Hematopoietic multipotent progenitor cell (in vitro differentiated cells): Measurements from ENCODE around the gene SERINC5. TPM values are rescaled to one million over a fixed set of nuclear protein-coding genes. Genes with fewer than 3 reads are reported as not detected.
"Not testable (repeated sequence)": the region's sequence is repeated elsewhere in the genome, so short reads cannot be mapped to it uniquely, and the experiment has no call there.

Experiments used
- DNase-seq, 3 donors: peaks; one replicate each; pipeline ENCODE4 v3.0.0-alpha.2; 2011 to 2015; ENCODE audit warnings: low read depth in 2 of 3, low spot score in 2 of 3
- total RNA-seq: library from RNA; depleted of rRNA; stranded (reverse); fragments of >200 nt; gene quantifications from one replicate; pipeline ENCODE4 v1.2.3, GENCODE V29; 2012

SERINC5 gene
- 13.7 TPM for total RNA-seq

- peak; percentile 77 to 79 (median 79) for DNase-seq
Observed at GRCh38 chr5:80255811-80256712, at the start of gene SERINC5. Gene SERINC5 (minus strand): TSS chr5:80256048. CDS start chr5:80255922, 126 bp downstream.

GRCh38 chr5:80302636-80303035 lies 46.8 kb upstream of the SERINC5 start:
- no peak for DNase-seq

- DNase-seq, result not testable (repeated sequence)
Observed at GRCh38 chr5:80301342-80301741, 45.5 kb upstream of the SERINC5 start.

DNA sequence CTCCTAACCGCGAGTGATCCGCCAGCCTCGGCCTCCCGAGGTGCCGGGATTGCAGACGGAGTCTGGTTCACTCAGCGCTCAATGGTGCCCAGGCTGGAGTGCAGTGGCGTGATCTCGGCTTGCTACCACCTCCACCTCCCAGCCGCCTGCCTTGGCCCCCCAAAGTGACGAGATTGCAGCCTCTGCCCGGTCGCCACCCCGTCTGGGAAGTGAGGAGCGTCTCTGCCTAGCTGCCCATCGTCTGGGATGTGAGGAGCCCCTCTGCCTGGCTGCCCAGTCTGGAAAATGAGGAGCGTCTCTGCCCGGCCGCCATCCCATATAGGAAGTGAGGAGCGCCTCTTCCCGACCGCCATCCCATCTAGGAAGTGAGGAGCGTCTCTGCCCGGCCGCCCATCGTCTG lies 44.9 kb upstream of the SERINC5 start:
- not testable (repeated sequence) for DNase-seq

DNA sequence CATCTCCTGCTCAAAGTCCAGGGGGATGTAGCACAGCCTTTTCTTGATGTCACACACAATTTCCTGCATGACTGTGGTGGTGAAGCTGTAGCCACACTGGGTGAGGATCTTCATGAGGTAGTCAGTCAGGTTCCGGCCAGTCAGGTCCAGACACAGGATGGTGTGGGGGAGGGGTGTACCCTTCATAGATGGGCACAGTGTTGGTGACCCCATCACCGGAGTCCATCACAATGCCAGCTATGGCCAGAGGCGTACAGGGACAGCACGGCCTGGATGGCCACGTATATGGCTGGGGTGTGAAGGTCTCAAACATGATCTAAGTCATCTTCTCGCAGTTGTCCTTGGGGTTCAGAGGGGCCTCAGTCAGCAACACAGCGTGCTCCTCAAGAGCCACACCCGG lies 44.3 kb upstream of the SERINC5 start:
- DNase-seq, result no peak

DNA sequence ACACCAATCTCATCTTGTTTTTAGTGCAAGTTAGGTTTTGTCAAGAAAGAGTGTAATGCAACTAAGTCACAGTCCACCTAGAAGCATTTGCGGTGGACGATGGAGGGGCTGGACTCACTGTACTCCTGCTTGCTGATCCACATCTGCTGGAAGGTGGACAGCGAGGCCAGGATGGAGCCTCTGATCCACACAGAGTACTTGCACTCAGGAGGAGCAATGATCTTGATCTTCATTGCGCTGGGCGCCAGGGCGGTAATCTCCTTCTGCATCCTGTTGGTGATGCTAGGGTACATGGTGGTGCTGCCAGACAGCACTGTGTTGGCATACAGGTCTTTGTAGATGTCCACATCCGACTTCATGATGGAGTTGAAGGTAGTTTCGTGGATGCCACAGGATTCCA lies 43.8 kb upstream of the SERINC5 start:
- DNase-seq, result no peak

- DNase-seq, result no peak
Observed at GRCh38 chr5:80296121-80296520, 40.3 kb upstream of the SERINC5 start.

DNA sequence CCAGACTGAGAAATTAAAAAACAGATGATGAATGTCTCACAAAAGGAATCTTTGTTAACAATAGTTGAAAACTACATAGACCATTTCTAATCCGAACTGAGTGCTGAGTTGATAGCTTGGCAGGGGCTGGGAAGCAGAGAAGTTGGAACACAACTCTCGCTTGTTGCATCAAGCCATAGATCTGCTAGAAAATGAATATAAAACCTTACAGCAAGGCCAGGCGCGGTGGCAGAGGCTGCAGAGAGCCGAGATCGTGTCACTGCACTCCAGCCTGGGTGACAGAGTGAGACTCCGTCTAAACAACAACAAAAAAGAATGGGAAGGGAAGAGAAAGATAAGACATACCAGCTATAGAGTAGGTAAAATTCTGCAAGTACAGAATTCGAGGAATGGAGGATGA lies 35.9 kb upstream of the SERINC5 start:
- DNase-seq, result no peak

DNA sequence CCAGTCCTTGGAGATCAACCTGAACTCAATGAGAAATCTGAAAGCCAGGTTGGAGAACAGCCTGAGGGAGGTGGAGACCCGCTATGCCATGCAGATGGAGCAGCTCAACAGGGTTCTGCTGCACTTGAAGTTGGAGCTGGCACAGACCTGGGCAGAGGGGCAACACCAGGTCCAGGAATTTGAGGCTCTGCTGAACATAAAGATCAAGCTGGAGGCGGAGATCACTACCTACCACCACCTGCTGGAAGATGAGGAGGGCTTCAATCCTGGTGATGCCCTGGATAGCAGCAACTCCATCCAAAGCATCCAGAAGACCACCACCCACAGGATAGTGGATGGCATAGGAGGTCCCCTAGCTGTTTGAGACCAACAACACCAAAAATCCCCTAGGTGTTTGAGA lies 33.5 kb upstream of the SERINC5 start:
- no peak for DNase-seq

DNA sequence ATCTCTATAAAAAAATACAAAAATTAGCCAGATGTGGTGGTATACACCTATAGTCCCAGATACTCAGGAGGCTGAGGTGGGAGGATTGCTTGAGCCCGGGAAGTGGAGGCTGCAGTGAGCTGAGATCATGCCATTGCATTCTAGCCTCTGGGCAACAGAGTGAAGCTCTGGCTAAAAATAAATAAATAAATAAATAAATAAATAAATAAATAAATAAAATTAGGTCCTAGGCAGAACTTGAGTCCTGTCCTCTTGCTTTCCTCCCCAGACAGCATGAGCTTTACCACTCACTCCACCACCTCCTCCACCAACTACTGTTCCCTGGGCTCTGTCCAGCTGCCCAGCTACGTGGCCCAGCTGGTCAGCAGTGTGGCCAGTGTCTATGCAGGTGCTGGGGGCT lies 32.3 kb upstream of the SERINC5 start:
- DNase-seq, result no peak

DNA sequence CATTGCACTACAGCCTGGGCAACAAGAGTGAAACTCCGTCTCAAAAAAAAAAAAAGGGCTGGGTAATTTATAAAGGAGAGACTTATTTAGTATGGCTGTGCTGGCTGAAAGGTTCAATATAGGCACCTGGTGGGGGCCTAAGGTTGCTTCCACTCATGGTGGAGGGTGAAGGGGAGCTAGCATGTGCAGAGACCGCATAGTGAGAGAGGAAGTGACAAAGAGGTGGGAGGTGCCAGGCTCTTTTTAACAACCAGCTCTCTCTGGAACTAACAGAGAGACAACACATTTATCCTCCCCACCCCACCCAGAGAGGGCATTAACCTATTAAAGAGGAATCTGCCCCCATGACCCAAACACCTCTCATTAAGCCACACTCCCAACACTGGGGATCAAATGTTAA lies 28.9 kb upstream of the SERINC5 start:
- DNase-seq, result peak in 1 of 3 donors; percentile 21

DNA sequence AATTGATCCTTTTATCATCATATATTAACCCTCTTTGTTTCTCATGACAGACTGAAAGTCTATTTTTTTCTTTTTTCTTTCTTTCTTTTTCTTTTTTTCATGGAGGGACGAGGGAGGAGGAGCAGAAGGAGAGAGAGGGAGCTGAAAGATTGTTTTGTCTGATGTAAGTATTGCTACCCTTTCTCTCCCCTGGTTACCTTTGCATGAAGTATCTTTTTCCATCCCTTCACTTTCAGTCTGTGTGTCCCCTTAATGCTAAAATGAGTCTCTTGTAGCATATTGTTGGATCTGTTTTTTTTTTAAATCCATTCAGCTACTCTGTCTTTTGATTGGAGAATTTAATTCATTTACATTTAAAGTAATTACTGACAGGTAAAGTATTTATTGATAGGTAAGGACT lies 27.5 kb upstream of the SERINC5 start:
- DNase-seq, result no peak

DNA sequence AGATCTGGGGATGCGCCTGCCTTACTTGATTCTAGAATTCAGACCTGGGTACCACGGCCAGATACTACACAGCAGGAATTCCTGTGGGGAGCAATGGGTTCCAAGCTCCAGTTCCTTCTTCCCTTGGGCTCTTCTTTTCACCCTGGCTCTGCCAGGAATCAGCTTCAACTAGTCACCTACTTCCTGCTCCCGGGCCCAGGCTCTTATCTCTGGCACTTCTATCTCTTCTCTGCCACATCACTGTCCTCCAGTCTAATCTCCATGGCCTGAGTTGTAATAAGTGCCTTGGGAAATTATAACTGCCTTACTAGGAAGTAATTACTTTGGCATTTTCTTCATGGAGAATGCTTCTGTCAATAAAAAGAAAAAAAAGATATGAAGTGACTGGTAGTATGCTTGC lies 26.2 kb upstream of the SERINC5 start:
- no peak for DNase-seq

- DNase-seq, result no peak
Observed at GRCh38 chr5:80277191-80277590, 21.3 kb upstream of the SERINC5 start.

DNA sequence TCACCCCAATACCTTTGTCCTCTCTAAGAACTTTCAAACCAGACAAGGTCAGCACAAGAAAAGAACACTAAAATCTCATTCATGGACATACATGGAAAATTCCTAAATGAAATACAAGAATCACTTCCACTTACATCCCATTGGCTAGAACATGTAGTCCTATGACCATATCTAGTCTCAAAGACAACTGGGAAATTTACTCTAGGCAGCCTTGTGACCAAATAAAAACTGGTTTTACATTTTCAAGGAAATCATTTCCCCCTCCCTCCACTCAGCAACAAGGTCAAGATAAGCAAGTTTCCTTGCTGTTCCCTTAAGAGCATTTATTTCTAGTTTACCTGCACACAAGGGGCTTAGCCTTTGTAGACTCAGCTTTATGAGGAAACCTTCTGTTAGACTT lies 20.3 kb upstream of the SERINC5 start:
- no peak for DNase-seq

DNA sequence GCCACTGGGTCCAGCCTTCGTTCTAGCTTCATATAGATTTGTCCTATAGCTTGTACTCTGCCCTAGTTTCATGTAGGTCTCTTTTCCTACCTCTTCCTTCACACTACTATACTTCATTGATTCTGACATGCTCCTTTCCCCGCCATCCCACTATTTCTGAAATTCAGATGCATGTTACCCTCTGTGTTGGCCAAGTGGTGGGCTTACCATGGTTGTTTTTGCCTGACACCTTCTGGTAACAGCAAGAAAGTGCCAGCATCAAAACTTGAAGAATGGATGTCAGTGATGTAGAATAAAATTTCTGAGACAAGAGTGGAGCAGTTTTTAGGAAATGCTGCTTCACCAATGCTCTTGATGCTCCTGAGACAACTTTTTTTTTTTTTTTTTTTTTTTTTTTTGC lies 19.5 kb upstream of the SERINC5 start:
- DNase-seq, result peak in 2 of 3 donors; percentile 24 to 65

- DNase-seq, result not testable (repeated sequence)
Observed at GRCh38 chr5:80270543-80270942, 14.7 kb upstream of the SERINC5 start.

DNA sequence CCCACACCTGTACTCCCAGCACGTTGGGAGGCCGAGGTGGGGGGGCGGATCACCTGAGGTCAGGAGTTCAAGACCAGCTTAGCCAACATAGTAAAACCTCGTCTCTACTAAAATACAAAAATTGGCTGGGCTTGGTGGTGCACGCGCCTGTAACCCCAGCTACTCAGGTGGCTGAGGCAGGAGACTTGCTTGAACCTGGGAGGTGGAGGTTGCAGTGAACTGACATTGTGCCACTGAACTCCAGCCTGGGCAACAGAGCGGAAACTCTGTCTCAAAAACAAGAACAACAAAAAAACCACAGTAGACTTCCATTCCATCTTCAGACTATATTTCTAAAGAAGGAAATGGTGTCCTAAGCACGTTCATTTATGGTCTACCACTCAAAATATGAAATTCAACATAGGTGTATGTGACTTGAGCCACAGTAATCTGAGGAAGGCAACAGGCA lies 14.2 kb upstream of the SERINC5 start:
- DNase-seq, result no peak

DNA sequence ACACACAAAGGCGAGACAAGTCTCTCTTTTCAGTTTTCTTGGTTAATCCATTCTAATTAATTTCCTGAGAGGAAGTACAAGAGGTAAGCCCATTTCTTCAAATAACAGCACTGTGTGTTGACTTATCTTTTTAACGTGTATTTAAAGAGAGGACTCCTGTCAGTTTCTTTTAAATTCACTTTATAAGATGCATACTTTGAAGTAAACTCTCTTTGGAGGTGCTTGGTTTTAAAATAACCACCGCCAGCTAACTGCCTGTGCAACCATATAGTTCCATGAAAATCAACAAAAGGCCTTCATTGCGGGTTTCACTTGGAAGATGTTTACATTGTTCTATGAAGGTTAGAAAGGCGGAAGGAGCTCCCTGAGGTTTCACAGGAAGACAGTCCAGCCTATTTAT lies 13.1 kb upstream of the SERINC5 start:
- DNase-seq, result no peak

- no peak for DNase-seq
Observed at GRCh38 chr5:80266566-80266965, 10.7 kb upstream of the SERINC5 start.

- DNase-seq, result no peak
Observed at GRCh38 chr5:80260461-80260860, 4.6 kb upstream of the SERINC5 start.

DNA sequence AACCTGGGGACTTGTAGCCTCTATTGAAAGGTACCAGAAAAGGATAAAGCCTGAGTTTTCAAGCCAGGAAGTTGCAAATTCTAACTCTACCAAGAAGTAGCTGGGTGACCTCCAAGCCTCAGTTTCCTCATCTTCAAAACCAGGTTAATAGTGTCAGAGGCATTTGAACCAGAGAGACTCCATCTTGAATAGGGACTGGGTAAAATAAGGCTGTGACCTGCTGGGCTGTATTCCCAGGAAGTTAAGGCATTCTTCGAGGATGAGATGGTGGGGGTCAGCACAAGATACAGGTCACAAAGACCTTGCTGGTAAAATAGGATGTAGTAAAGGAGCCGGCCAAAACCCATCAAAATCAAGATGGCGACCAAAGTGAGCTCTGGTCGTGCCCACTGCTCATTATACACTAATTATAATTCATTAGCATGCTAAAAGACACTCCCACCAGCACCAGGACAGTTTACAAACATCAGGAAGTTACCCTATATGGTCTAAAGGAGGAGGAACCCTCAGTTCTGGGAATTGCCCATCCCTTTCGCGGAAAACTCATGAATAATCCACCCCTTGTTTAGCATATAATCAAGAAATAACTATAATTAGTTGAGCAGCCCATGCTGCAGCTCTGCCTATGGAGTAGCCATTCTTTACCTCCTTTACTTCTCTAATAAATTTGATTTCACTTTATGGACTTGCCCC lies 3.8 kb upstream of the SERINC5 start:
- no peak for DNase-seq
